ENCODE data around the gene TSHZ2.

TSHZ2 gene

GRCh38 chr20:52987295-52987694 lies 15.1 kb downstream of the TSHZ2 start:
- no peaks in the 10 kb centered on the region for H3F3A ChIP-seq (ENCODE audit: insufficient read depth, low read length)
- no peaks in the 10 kb centered on the region for H3K9me3 ChIP-seq (ENCODE audit: low read length)
- no peak for TF ChIP-seq CTCF (IDR thresholded peaks at IDR 0.05; ENCODE audit: low read length)
- no peak for TF ChIP-seq EZH2 (IDR thresholded peaks at IDR 0.05; ENCODE audit: borderline replicate concordance, low read length)
- no peak overlapping the region for H3K9ac ChIP-seq (ENCODE audit: low read length)
- no peak overlapping the region for H3K4me2 ChIP-seq (ENCODE audit: low read length)
- H3K4me3 ChIP-seq (ENCODE audit: low read depth, low read length, poor library complexity, severe bottlenecking): no peak overlapping the region
- H3K79me2 ChIP-seq (ENCODE audit: insufficient read depth, low read length): no peaks in the 10 kb centered on the region
- H2AFZ ChIP-seq (ENCODE audit: low read length): no peak overlapping the region
- H3K9me2 ChIP-seq (ENCODE audit: low read depth, low read length): no peaks in the 10 kb centered on the region
- no peaks in the 10 kb centered on the region for H4K20me1 ChIP-seq (ENCODE audit: insufficient read depth, low read length)
- H3K4me1 ChIP-seq (ENCODE audit: insufficient read depth, low read length, severe bottlenecking): no peaks in the 10 kb centered on the region
- no peaks in the 10 kb centered on the region for H3K27me3 ChIP-seq (ENCODE audit: insufficient read depth, low read length)
- H3K27ac ChIP-seq (ENCODE audit: low read depth, low read length, poor library complexity, severe bottlenecking): no peak overlapping the region
- no peaks in the 10 kb centered on the region for H3K36me3 ChIP-seq (ENCODE audit: insufficient read depth, low read length)

GRCh38 chr20:52991830-52992229 lies 19.7 kb downstream of the TSHZ2 start:
- no peaks in the 10 kb centered on the region for H3K36me3 ChIP-seq (ENCODE audit: insufficient read depth, low read length)
- no peaks in the 10 kb centered on the region for H3K79me2 ChIP-seq (ENCODE audit: insufficient read depth, low read length)
- no peaks in the 10 kb centered on the region for H3K9me3 ChIP-seq (ENCODE audit: low read length)
- no peaks in the 10 kb centered on the region for H3F3A ChIP-seq (ENCODE audit: insufficient read depth, low read length)
- H3K4me2 ChIP-seq (ENCODE audit: low read length): no peak overlapping the region
- no peak overlapping the region for H3K9ac ChIP-seq (ENCODE audit: low read length)
- no peak for TF ChIP-seq CTCF (IDR thresholded peaks at IDR 0.05; ENCODE audit: low read length)
- no peaks in the 10 kb centered on the region for H4K20me1 ChIP-seq (ENCODE audit: insufficient read depth, low read length)
- H3K27me3 ChIP-seq (ENCODE audit: insufficient read depth, low read length): no peaks in the 10 kb centered on the region
- H3K4me1 ChIP-seq (ENCODE audit: insufficient read depth, low read length, severe bottlenecking): peaks cover 2% of the 10 kb centered on the region
- no peak overlapping the region for H2AFZ ChIP-seq (ENCODE audit: low read length)
- H3K4me3 ChIP-seq (ENCODE audit: low read depth, low read length, poor library complexity, severe bottlenecking): no peak overlapping the region
- H3K27ac ChIP-seq (ENCODE audit: low read depth, low read length, poor library complexity, severe bottlenecking): no peak overlapping the region
- H3K9me2 ChIP-seq (ENCODE audit: low read depth, low read length): no peaks in the 10 kb centered on the region

GRCh38 chr20:52992632-52993031 lies 20.5 kb downstream of the TSHZ2 start:
- H3K27ac ChIP-seq (ENCODE audit: low read depth, low read length, poor library complexity, severe bottlenecking): no peak overlapping the region
- no peak overlapping the region for H2AFZ ChIP-seq (ENCODE audit: low read length)
- H3K9me3 ChIP-seq (ENCODE audit: low read length): no peaks in the 10 kb centered on the region
- no peaks in the 10 kb centered on the region for H3F3A ChIP-seq (ENCODE audit: insufficient read depth, low read length)
- H3K36me3 ChIP-seq (ENCODE audit: insufficient read depth, low read length): no peaks in the 10 kb centered on the region
- no peaks in the 10 kb centered on the region for H3K79me2 ChIP-seq (ENCODE audit: insufficient read depth, low read length)
- no peak overlapping the region for H3K9ac ChIP-seq (ENCODE audit: low read length)
- no peak overlapping the region for H3K4me3 ChIP-seq (ENCODE audit: low read depth, low read length, poor library complexity, severe bottlenecking)
- H3K4me1 ChIP-seq (ENCODE audit: insufficient read depth, low read length, severe bottlenecking): peaks cover 10% of the 10 kb centered on the region
- TF ChIP-seq CTCF (IDR thresholded peaks at IDR 0.05; ENCODE audit: low read length) (no peak), EZH2 (IDR thresholded peaks at IDR 0.05; ENCODE audit: borderline replicate concordance, low read length) (no peak)
- no peaks in the 10 kb centered on the region for H4K20me1 ChIP-seq (ENCODE audit: insufficient read depth, low read length)
- no peak overlapping the region for H3K4me2 ChIP-seq (ENCODE audit: low read length)
- no peaks in the 10 kb centered on the region for H3K27me3 ChIP-seq (ENCODE audit: insufficient read depth, low read length)
- no peaks in the 10 kb centered on the region for H3K9me2 ChIP-seq (ENCODE audit: low read depth, low read length)

All from OCI-LY1 (cell line).